H1 (cell line): ENCODE measurements around the gene DLG4. TPM values are rescaled to one million over a fixed set of nuclear protein-coding genes. Genes with fewer than 3 reads are reported as not detected.
A peak's percentile ranks its signal among the peaks of the same experiment; 100 is the strongest.

Source experiments
- CTCF ChIA-PET: fragments of 300-600 bp; sonication (Branson Sonifier 250); formaldehyde crosslinking; loops from one replicate; lab custom pipeline; 2021; ENCODE audit not compliant: partially characterized antibody; lab: Charles Lee
- POLR2A ChIA-PET: fragments of 300-600 bp; sonication (Branson Sonifier 250); formaldehyde crosslinking; loops from one replicate; lab custom pipeline; 2021; ENCODE audit warnings: inconsistent platforms; ENCODE audit not compliant: partially characterized antibody; lab: Charles Lee
- DNase-seq, 2 experiments: peaks; one replicate each; pipeline versions ENCODE4 v3.0.0 to v3.0.0-alpha.2; 2010 to 2022; ENCODE audit warnings: low spot score in 2 of 2, low read depth in 1 of 2, mixed read lengths in 1 of 2
- FAIRE-seq: peaks from 2 replicates; lab custom pipeline; 2011; peaks lifted over from hg19 to GRCh38; lab: Jason Lieb, UNC
- H2AFZ ChIP-seq: 2 replicates; pipeline ENCODE4 v1.8.1; 2012; ENCODE audit warnings: low read length, inconsistent platforms
- H2AK5ac ChIP-seq: 2 replicates; pipeline ENCODE4 v1.6.1; 2013; ENCODE audit warnings: low read depth, low read length
- H2BK120ac ChIP-seq: replicated peaks from 2 replicates; pipeline ENCODE3; 2013; ENCODE audit warnings: low read depth, low read length, inconsistent platforms
- H2BK12ac ChIP-seq: 2 replicates; pipeline ENCODE4 v1.6.1; 2013; ENCODE audit warnings: low read depth, low read length
- H2BK15ac ChIP-seq: 2 replicates; pipeline ENCODE4 v1.6.1; 2013; ENCODE audit warnings: low read length
- H2BK20ac ChIP-seq: 2 replicates; pipeline ENCODE4 v1.6.1; 2013; ENCODE audit warnings: low read length
- H2BK5ac ChIP-seq: 2 replicates; pipeline ENCODE4 v1.6.1; 2013; ENCODE audit warnings: low read depth, low read length
- H3K14ac ChIP-seq: 2 replicates; pipeline ENCODE4 v1.6.1; 2013; ENCODE audit warnings: inconsistent platforms; ENCODE audit not compliant: insufficient read length
- H3K18ac ChIP-seq: 2 replicates; pipeline ENCODE4 v1.6.1; 2013; ENCODE audit warnings: low read length; ENCODE audit errors: extremely low read depth
- H3K23ac ChIP-seq: 2 replicates; pipeline ENCODE4 v1.6.1; 2013; ENCODE audit warnings: inconsistent platforms; ENCODE audit not compliant: insufficient read length
- H3K23me2 ChIP-seq: 2 replicates; pipeline ENCODE4 v1.6.1; 2013; ENCODE audit warnings: low read depth, low read length
- H3K27ac ChIP-seq: 2 replicates; pipeline ENCODE4 v1.6.1; 2011; ENCODE audit warnings: low read depth, low read length, inconsistent platforms
- H3K27me3 ChIP-seq, 4 experiments: replicated peaks in 1 of 4; 1 replicate in 1 of 4; 2 replicates in 3 of 4; pipeline versions ENCODE4 v1.6.1 to v1.8.1; 2011 to 2013; ENCODE audit warnings: low read length in 3 of 4, mild to moderate bottlenecking in 3 of 4, inconsistent platforms in 2 of 4, mixed read lengths in 2 of 4, moderate library complexity in 1 of 4; ENCODE audit not compliant: control insufficient read depth in 3 of 4, insufficient read depth in 3 of 4; ENCODE audit errors: extremely low read depth in 1 of 4
- H3K36me3 ChIP-seq, 4 experiments: 2 replicates each; pipeline versions ENCODE4 v1.6.1 to v1.8.1; 2011 to 2013; ENCODE audit warnings: mild to moderate bottlenecking in 4 of 4, low read length in 3 of 4, moderate library complexity in 2 of 4, control low read depth in 1 of 4, inconsistent platforms in 1 of 4; ENCODE audit not compliant: insufficient read depth in 4 of 4, control insufficient read depth in 2 of 4
- H3K4ac ChIP-seq: replicated peaks from 2 replicates; pipeline ENCODE3; 2013; ENCODE audit warnings: low read length, low read depth, mixed read lengths, inconsistent platforms; ENCODE audit not compliant: insufficient read length
- H3K4me1 ChIP-seq, 4 experiments: replicated peaks in 1 of 4; 1 replicate in 1 of 4; 2 replicates in 3 of 4; pipeline versions ENCODE4 v1.6.1 to v1.8.1; 2011 to 2013; ENCODE audit warnings: low read length in 3 of 4, inconsistent platforms in 2 of 4, mixed read lengths in 1 of 4; ENCODE audit not compliant: insufficient read depth in 4 of 4, control insufficient read depth in 3 of 4
- H3K4me2 ChIP-seq, 2 experiments: 2 replicates each; pipeline versions ENCODE4 v1.6.1 to v1.8.1; 2011 to 2013; ENCODE audit warnings: low read depth in 2 of 2, low read length in 2 of 2, control low read depth in 1 of 2, inconsistent platforms in 1 of 2, mild to moderate bottlenecking in 1 of 2; ENCODE audit not compliant: insufficient read depth in 1 of 2
- H3K4me3 ChIP-seq, 4 experiments: fragments of 200-600, 300-600 bp in 1 of 4; sonication (generic), shearing (Covaris generic), sonication (Bioruptor Twin) in 1 of 4; 2 replicates each; pipeline versions ENCODE4 v1.5.1 to v1.8.1; 2011 to 2016; ENCODE audit warnings: low read length in 4 of 4, low read depth in 3 of 4, control low read depth in 2 of 4, inconsistent platforms in 2 of 4, mild to moderate bottlenecking in 2 of 4, mixed read lengths in 1 of 4, moderate library complexity in 1 of 4; ENCODE audit not compliant: insufficient read depth in 2 of 4; ENCODE audit errors: extremely low read depth in 1 of 4
- H3K56ac ChIP-seq: replicated peaks from 2 replicates; pipeline ENCODE3; 2013; ENCODE audit warnings: low read depth, mild to moderate bottlenecking, mixed read lengths, low read length, inconsistent platforms; ENCODE audit not compliant: insufficient read length
- H3K79me1 ChIP-seq: 2 replicates; pipeline ENCODE4 v1.6.1; 2013; ENCODE audit warnings: low read depth, low read length, control low read depth
- H3K79me2 ChIP-seq, 2 experiments: 2 replicates each; pipeline versions ENCODE4 v1.6.1 to v1.8.1; 2012 to 2013; ENCODE audit warnings: low read length in 2 of 2, mild to moderate bottlenecking in 2 of 2, inconsistent platforms in 1 of 2; ENCODE audit not compliant: insufficient read depth in 2 of 2, control insufficient read depth in 1 of 2
- H3K9ac ChIP-seq, 4 experiments: replicated peaks in 1 of 4; 1 replicate in 1 of 4; 2 replicates in 3 of 4; pipeline versions ENCODE4 v1.6.1 to v1.8.1; 2011 to 2013; ENCODE audit warnings: low read depth in 3 of 4, low read length in 3 of 4, control low read depth in 2 of 4, mild to moderate bottlenecking in 2 of 4, moderate library complexity in 2 of 4, inconsistent platforms in 1 of 4; ENCODE audit errors: extremely low read depth in 1 of 4
- H3K9me3 ChIP-seq, 2 experiments: 2 replicates each; pipeline versions ENCODE4 v1.6.1 to v1.8.1; 2012 to 2013; ENCODE audit warnings: mild to moderate bottlenecking in 2 of 2, moderate library complexity in 2 of 2, control low read depth in 1 of 2, inconsistent platforms in 1 of 2, low read depth in 1 of 2, low read length in 1 of 2, mixed read lengths in 1 of 2; ENCODE audit not compliant: insufficient read depth in 2 of 2
- H4K20me1 ChIP-seq, 2 experiments: replicated peaks in 1 of 2; 2 replicates each; pipeline versions ENCODE3 to v1.8.1; 2011 to 2013; ENCODE audit warnings: inconsistent platforms in 2 of 2, low read length in 2 of 2, mild to moderate bottlenecking in 1 of 2; ENCODE audit not compliant: insufficient read depth in 2 of 2, control insufficient read depth in 1 of 2
- H4K5ac ChIP-seq: 2 replicates; pipeline ENCODE4 v1.6.1; 2013; ENCODE audit warnings: low read length, low read depth, mixed read lengths, inconsistent platforms; ENCODE audit not compliant: insufficient read length
- H4K8ac ChIP-seq: 2 replicates; pipeline ENCODE4 v1.8.0; 2013; ENCODE audit warnings: mild to moderate bottlenecking, moderate library complexity, low read length, inconsistent platforms; ENCODE audit not compliant: insufficient read depth; ENCODE audit errors: extremely low read depth
- H4K91ac ChIP-seq: replicated peaks from 2 replicates; pipeline ENCODE3; 2013; ENCODE audit warnings: low read length, mixed read lengths, inconsistent platforms; ENCODE audit not compliant: insufficient read length
- ASH2L ChIP-seq: fragments of 200-600, 300-600 bp; sonication (generic); IDR thresholded peaks from one replicate; pipeline ENCODE4 v1.7.1; 2017; ENCODE audit warnings: low read length
- ATF3 ChIP-seq: IDR thresholded peaks from 2 replicates; pipeline ENCODE4 v1.6.1; 2011; ENCODE audit warnings: low read depth, mild to moderate bottlenecking, low read length; ENCODE audit not compliant: insufficient read depth
- CBX5 ChIP-seq: fragments of 300-800, 300-1000 bp; sonication (generic); IDR thresholded peaks from 2 replicates; pipeline ENCODE4 v1.7.1; 2016; ENCODE audit warnings: antibody characterized with exemption, low read length, low read depth
- MAX ChIP-seq: IDR thresholded peaks from 2 replicates; pipeline ENCODE4 v1.6.1; 2012; ENCODE audit warnings: inconsistent platforms
- PHF8 ChIP-seq: fragments of 200-600 bp; sonication (generic); conservative IDR thresholded peaks from 2 replicates; pipeline ENCODE4 v1.7.1; 2012; ENCODE audit warnings: low read depth, mild to moderate bottlenecking, inconsistent platforms, low read length, moderate library complexity
- POLR2A ChIP-seq, 2 experiments: IDR thresholded peaks; 1 replicate in 1 of 2; 2 replicates in 1 of 2; pipeline ENCODE4 v1.6.1; 2011; ENCODE audit warnings: low read depth in 2 of 2, low read length in 2 of 2, mild to moderate bottlenecking in 2 of 2; ENCODE audit errors: control extremely low read depth in 1 of 2
- SIN3A ChIP-seq, 2 experiments: IDR thresholded peaks in 1 of 2; conservative IDR thresholded peaks in 1 of 2; 2 replicates each; pipeline ENCODE4 v1.6.1; 2011 to 2012; ENCODE audit warnings: low read length in 2 of 2, improper control_type of control experiment in 1 of 2, low read depth in 1 of 2, mild to moderate bottlenecking in 1 of 2
- SIX5 ChIP-seq: IDR thresholded peaks from 2 replicates; pipeline ENCODE4 v1.6.1; 2011; ENCODE audit warnings: mild to moderate bottlenecking, low read depth, low read length
- SP1 ChIP-seq: IDR thresholded peaks from 2 replicates; pipeline ENCODE4 v1.6.1; 2011; ENCODE audit warnings: low read depth, low read length
- SP4 ChIP-seq: IDR thresholded peaks from 2 replicates; pipeline ENCODE4 v1.6.1; 2012; ENCODE audit warnings: low read length, inconsistent platforms
- TAF1 ChIP-seq: IDR thresholded peaks from 2 replicates; pipeline ENCODE4 v1.6.1; 2011; ENCODE audit warnings: mild to moderate bottlenecking, low read depth, low read length
- WGBS, 2 experiments: shearing (Covaris generic) in 1 of 2; methylation state at CpG; one replicate each; pipeline versions ENCODE4 v1.1.6 to v1.1.7; 2013 to 2015; ENCODE audit warnings: low lambda C conversion rate in 2 of 2, mixed read lengths in 2 of 2, inconsistent platforms in 1 of 2, low coverage in 1 of 2, missing lambda C conversion rate in 1 of 2; ENCODE audit not compliant: insufficient replicate concordance in 2 of 2, insufficient coverage in 1 of 2, insufficient read length in 1 of 2; ENCODE audit errors: extremely low coverage in 1 of 2, missing lambda C conversion rate in 1 of 2; 5-methylcytosine and 5-hydroxymethylcytosine counted together
- polyA plus RNA-seq, 7 experiments: library from polyadenylated mRNA; depleted of rRNA in 3 of 7; stranded (reverse) in 5 of 7; unstranded in 2 of 7; fragments of >200 nt in 5 of 7; fragments of 200-250 nt in 2 of 7; gene quantifications; 1 replicate in 5 of 7; 2 replicates in 1 of 7; 4 replicates in 1 of 7; pipeline versions ENCODE4 v1.2.1 to v1.2.3, GENCODE V29; 2011 to 2013; ENCODE audit warnings: missing spikeins in 2 of 7, mixed read lengths in 2 of 7
- total RNA-seq: library from RNA; stranded (reverse); fragmentation: NEBNext Ultra II Directional; extraction: Animal tissue kit (Norgen Biotek cat#: 25700); gene quantifications from 2 replicates; pipeline ENCODE4 v1.2.1, GENCODE V29; 2021

Gene DLG4
- total and polyA plus RNA-seq, 2 of the 8 experiments (the other 6 are each of a cell fraction or from before 2014, with no cell fraction given): 18.9 to 45.9 TPM

- H3K4me3 ChIP-seq: peak overlapping the region; percentile 56 to 95 (median 92)
- peaks cover 8% of the 10 kb centered on the region; the same call in 1 of the 2 replicates for H3K79me1 ChIP-seq
- H3K4ac ChIP-seq: no peak overlapping the region
- H3K4me2 ChIP-seq: peak overlapping the region; percentile 74 to 77
- H3K4me1 ChIP-seq: peaks cover 5 to 24% (median 12%) of the 10 kb centered on the region in 4 experiments
- no peak overlapping the region for H2AFZ ChIP-seq
- DNase-seq: peak in 1 of 2 experiments; percentile 94
- 0% methylated on average over 3 of the region's 73 CpGs; no CpG with 5 or more reads in 1 of the 2 experiments for WGBS, 2 experiments
- H3K23me2 ChIP-seq: peaks cover 14% of the 10 kb centered on the region
- no peak overlapping the region for H3K56ac ChIP-seq
- no peak overlapping the region for H2BK15ac ChIP-seq
- H2AK5ac ChIP-seq: no peak overlapping the region
- no peak overlapping the region for H4K91ac ChIP-seq
- no peak overlapping the region for H2BK12ac ChIP-seq
- H3K79me2 ChIP-seq: peaks cover 3 to 59% of the 10 kb centered on the region in 2 experiments; a peak in 3 of 4 replicates
- H3K27ac ChIP-seq: peak overlapping the region; percentile 66; the same call in 1 of the 2 replicates
- no peak overlapping the region for H2BK120ac ChIP-seq
- CTCF ChIA-PET: interaction anchor here (0.5 to 6.4 kb wide), 4 partner anchors 13 to 59 kb away, joined by 3 to 46 read pairs (median 4); partner anchors contain the start of genes ACADVL and DLG4
- TF ChIP-seq SIX5 (no peak), ATF3 (no peak), TAF1 (peak; percentile 64; the same call in 1 of the 2 replicates), ASH2L (peak; percentile 53), SIN3A (conservative IDR thresholded peaks at IDR 0.05 in 1 of 2, IDR thresholded peaks at IDR 0.05 in 1 of 2; ENCODE audit: low read depth in 1 of 2, low read length in 2 of 2) (peak in 1 of 2 experiments; percentile 14; a peak in 1 of 4 replicates), SP4 (0 out of 2 replicates have a peak, but pooled peaks have one; percentile 51), SP1 (peak; percentile 77), CBX5 (no peak), PHF8 (peak; percentile 62), MAX (peak; percentile 52; the same call in 1 of the 2 replicates), POLR2A (IDR thresholded peaks at IDR 0.05; ENCODE audit: control extremely low read depth in 1 of 2, low read depth in 2 of 2, low read length in 2 of 2) (peak; percentile 37 to 56; a peak in 2 of 3 replicates)
- peak overlapping the region; percentile 66; the same call in 1 of the 2 replicates for H4K8ac ChIP-seq
- FAIRE-seq: no peak
- no peak overlapping the region for H3K14ac ChIP-seq
- H3K23ac ChIP-seq: no peak overlapping the region
- H4K5ac ChIP-seq: peak overlapping the region; percentile 19
- peak overlapping the region; percentile 34 to 76 (median 69); a peak in 6 of 7 replicates for H3K9ac ChIP-seq
- no peak overlapping the region for H2BK20ac ChIP-seq
- peak overlapping the region; percentile 87 for H2BK5ac ChIP-seq
- H3K27me3 ChIP-seq: no peaks in the 10 kb centered on the region
- peaks cover 8 to 19% of the 10 kb centered on the region in 2 experiments for H4K20me1 ChIP-seq
- H3K36me3 ChIP-seq: peaks cover 15 to 36% (median 22%) of the 10 kb centered on the region in 4 experiments; a peak in 6 of 8 replicates
- no peaks in the 10 kb centered on the region for H3K9me3 ChIP-seq
- POLR2A ChIA-PET: interaction anchor here (0.6 to 19.7 kb wide), 15 partner anchors 10 to 171 kb away, joined by 3 to 386 read pairs (median 10); partner anchors contain the start of genes ACADVL, ACAP1, CLDN7 and CTDNEP1
- H3K18ac ChIP-seq: no peak overlapping the region
These were observed 18.3 kb upstream of the DLG4 start for GRCh38 chr17:7237761-7238419.
